Activated naive CD4-positive, alpha-beta T cell treated with anti-CD3 and anti-CD28 coated beads, Interleukin-2, amount 50 U/mL, for 72 hours (primary cell): Measurements from ENCODE around the gene ING2. TPM values are rescaled to one million over a fixed set of nuclear protein-coding genes. Genes with fewer than 3 reads are reported as not detected.
"Not testable (repeated sequence)": the region's sequence is repeated elsewhere in the genome, so short reads cannot be mapped to it uniquely, and the experiment has no call there.

Experiments used
- ATAC-seq, 2 donors: fragments of 150-1000 bp; cut with Tn5 transposase; 2 replicates each; pipeline ENCODE4 v1.10.0; 2021; ENCODE audit warnings: mild to moderate bottlenecking in 2 of 2, moderate library complexity in 2 of 2
- DNase-seq, 2 donors: peaks; one replicate each; pipeline ENCODE4 v3.0.0; 2021 to 2022; ENCODE audit warnings: low spot score in 2 of 2
- H3K27ac Mint-ChIP-seq, 2 donors: one replicate each; pipeline ENCODE4 v1.8.0; 2022; ENCODE audit warnings: mild to moderate bottlenecking in 2 of 2, mixed read lengths in 2 of 2
- H3K36me3 Mint-ChIP-seq, 2 donors: one replicate each; pipeline ENCODE4 v1.8.0; 2022; ENCODE audit warnings: mixed read lengths in 2 of 2
- H3K9me3 Mint-ChIP-seq, 2 donors: one replicate each; pipeline ENCODE4 v1.8.0; 2022; ENCODE audit warnings: mixed read lengths in 2 of 2
- total RNA-seq, 2 donors: library from RNA; stranded (reverse); gene quantifications; one replicate each; pipeline ENCODE4 v1.2.3, GENCODE V29; 2022

ING2 gene
- total RNA-seq, 2 donors from 2014 or later, result 18.8 to 21.3 TPM

GRCh38 chr4:183522821-183523220 is 18.0 kb downstream of the ING2 start:
- ATAC-seq, result no peak
- DNase-seq, result no peak
- Mint-ChIP-seq H3K9me3 (no peaks in the 10 kb centered on the region), H3K27ac (no peak overlapping the region), H3K36me3 (no peaks in the 10 kb centered on the region)

- no peak overlapping the region for H3K27ac Mint-ChIP-seq
- H3K9me3 Mint-ChIP-seq, result no peaks in the 10 kb centered on the region
- ATAC-seq, result no peak
- no peak for DNase-seq
- no peaks in the 10 kb centered on the region for H3K36me3 Mint-ChIP-seq
Measured at GRCh38 chr4:183527326-183527725, 22.5 kb downstream of the ING2 start.

GRCh38 chr4:183532821-183533220 is 28.0 kb downstream of the ING2 start:
- Mint-ChIP-seq H3K36me3 (no peaks in the 10 kb centered on the region), H3K27ac (no peak overlapping the region), H3K9me3 (no peaks in the 10 kb centered on the region)
- ATAC-seq (no peak), DNase-seq (no peak)

GRCh38 chr4:183533698-183534097 is 28.8 kb downstream of the ING2 start:
- Mint-ChIP-seq H3K27ac (no peak overlapping the region), H3K9me3 (no peaks in the 10 kb centered on the region), H3K36me3 (no peaks in the 10 kb centered on the region)

GRCh38 chr4:183540410-183541009 is 35.7 kb downstream of the ING2 start:
- ATAC-seq, result no peak

More at GRCh38 chr4:183533698-183534097, 28.8 kb downstream of the ING2 start:
- DNase-seq, result no peak
- ATAC-seq, result no peak

GRCh38 chr4:183541010-183541751 is 36.3 kb downstream of the ING2 start:
- ATAC-seq (no peak), DNase-seq (no peak)
- Mint-ChIP-seq H3K36me3 (peaks cover 10 to 16% of the 10 kb centered on the region in 2 donors), H3K27ac (no peak overlapping the region), H3K9me3 (peaks cover 7 to 13% of the 10 kb centered on the region in 2 donors)

More at GRCh38 chr4:183540410-183541009, 35.7 kb downstream of the ING2 start:
- DNase-seq, result no peak
- Mint-ChIP-seq H3K27ac (no peak overlapping the region), H3K9me3 (peaks cover 7 to 13% of the 10 kb centered on the region in 2 donors), H3K36me3 (peaks cover 10 to 16% of the 10 kb centered on the region in 2 donors)

- H3K36me3 Mint-ChIP-seq, result peaks cover 14 to 16% of the 10 kb centered on the region in 2 donors
- ATAC-seq (no peak), DNase-seq (no peak)
- no peak overlapping the region for H3K27ac Mint-ChIP-seq
- peaks cover 10 to 13% of the 10 kb centered on the region in 2 donors for H3K9me3 Mint-ChIP-seq
Measured at GRCh38 chr4:183541752-183542040, 36.8 kb downstream of the ING2 start.

GRCh38 chr4:183543435-183543834 is 38.6 kb downstream of the ING2 start:
- DNase-seq (no peak), ATAC-seq (no peak)
- peaks cover 12 to 13% of the 10 kb centered on the region in 2 donors for H3K9me3 Mint-ChIP-seq
- no peak overlapping the region for H3K27ac Mint-ChIP-seq
- peaks cover 16 to 17% of the 10 kb centered on the region in 2 donors for H3K36me3 Mint-ChIP-seq

GRCh38 chr4:183544109-183544508 is 39.3 kb downstream of the ING2 start:
- peaks cover 16 to 17% of the 10 kb centered on the region in 2 donors for H3K36me3 Mint-ChIP-seq
- DNase-seq (no peak), ATAC-seq (no peak)
- no peak overlapping the region for H3K27ac Mint-ChIP-seq
- H3K9me3 Mint-ChIP-seq, result peaks cover 12 to 13% of the 10 kb centered on the region in 2 donors

GRCh38 chr4:183546376-183546775 is 41.5 kb downstream of the ING2 start:
- H3K36me3 Mint-ChIP-seq, result peaks cover 16 to 17% of the 10 kb centered on the region in 2 donors
- H3K27ac Mint-ChIP-seq, result no peak overlapping the region
- DNase-seq, result no peak
- H3K9me3 Mint-ChIP-seq, result peaks cover 12 to 13% of the 10 kb centered on the region in 2 donors
- ATAC-seq, result no peak

GRCh38 chr4:183548306-183548705 is 43.4 kb downstream of the ING2 start:
- DNase-seq (no peak), ATAC-seq (no peak)
- peaks cover 16% of the 10 kb centered on the region in 2 donors for H3K36me3 Mint-ChIP-seq
- peaks cover 20 to 22% of the 10 kb centered on the region in 2 donors for H3K9me3 Mint-ChIP-seq
- H3K27ac Mint-ChIP-seq, result no peak overlapping the region

- DNase-seq, result no peak
- H3K27ac Mint-ChIP-seq, result peak overlapping the region in 1 of 2 donors; percentile 26
- no peak for ATAC-seq
- H3K9me3 Mint-ChIP-seq, result peaks cover 9 to 13% of the 10 kb centered on the region in 2 donors
- H3K36me3 Mint-ChIP-seq, result peaks cover 0 to 6% of the 10 kb centered on the region in 2 donors
Measured at GRCh38 chr4:183550345-183551093, 45.7 kb downstream of the ING2 start.

- no peak for ATAC-seq
- peaks cover 8 to 9% of the 10 kb centered on the region in 2 donors for H3K9me3 Mint-ChIP-seq
- DNase-seq, result no peak
- no peak overlapping the region for H3K27ac Mint-ChIP-seq
- no peaks in the 10 kb centered on the region for H3K36me3 Mint-ChIP-seq
Measured at GRCh38 chr4:183552274-183553146, 47.7 kb downstream of the ING2 start.

- DNase-seq, ATAC-seq, H3K36me3 Mint-ChIP-seq, H3K9me3 Mint-ChIP-seq, H3K27ac Mint-ChIP-seq: not testable (repeated sequence)
Measured at GRCh38 chr4:183553147-183553478, 48.3 kb downstream of the ING2 start.

GRCh38 chr4:183553601-183554345 is 48.9 kb downstream of the ING2 start:
- Mint-ChIP-seq H3K9me3 (peaks cover 8 to 9% of the 10 kb centered on the region in 2 donors), H3K27ac (no peak overlapping the region), H3K36me3 (no peaks in the 10 kb centered on the region)
- ATAC-seq (no peak), DNase-seq (no peak)

GRCh38 chr4:183554346-183554686 is 49.5 kb downstream of the ING2 start:
- Mint-ChIP-seq H3K27ac (no peak overlapping the region), H3K9me3 (peaks cover 8 to 9% of the 10 kb centered on the region in 2 donors), H3K36me3 (no peaks in the 10 kb centered on the region)
- ATAC-seq (no peak), DNase-seq (no peak)
